SK-N-SH (cell line): ENCODE results near the gene IGF1R. TPM values are rescaled to one million over a fixed set of nuclear protein-coding genes. Genes with fewer than 3 reads are reported as not detected.

Experiments
- CTCF ChIA-PET: fragments of 300-600, 350-600 bp; formaldehyde crosslinking; extraction: SDS; loops from one replicate; lab custom pipeline; 2021; lab: Yijun Ruan, JAX
- POLR2A ChIA-PET: fragments of 350-600 bp; sonication (Branson Sonifier 250); formaldehyde crosslinking; extraction: SDS; loops from one replicate; lab custom pipeline; 2020; ENCODE audit warnings: antibody characterized with exemption, inconsistent platforms; lab: Yijun Ruan, JAX
- DNase-seq: peaks from one replicate; pipeline ENCODE4 v3.0.0; 2012
- H2AFZ ChIP-seq: fragments of 200-600 bp; sonication (generic); 2 replicates; pipeline ENCODE4 v1.8.1; 2016; ENCODE audit warnings: antibody characterized with exemption, mild to moderate bottlenecking, low read depth
- H3F3A ChIP-seq: fragments of 200-600 bp; sonication (generic); replicated peaks from 2 replicates; pipeline ENCODE3; 2016; ENCODE audit warnings: antibody characterized with exemption, mild to moderate bottlenecking; ENCODE audit not compliant: insufficient read depth
- H3K27ac ChIP-seq, 2 experiments: fragments of 200-500 bp in 1 of 2; fragments of 200-600 bp in 1 of 2; sonication (Bioruptor generic) in 1 of 2; sonication (generic), shearing (Covaris generic) in 1 of 2; 2 replicates each; pipeline versions ENCODE4 v1.5.1 to v1.6.1; 2014 to 2016; ENCODE audit warnings: low read depth in 2 of 2, inconsistent platforms in 1 of 2, low read length in 1 of 2, mild to moderate bottlenecking in 1 of 2, mixed read lengths in 1 of 2
- H3K27me3 ChIP-seq: fragments of 200-600 bp; sonication (generic), shearing (Covaris generic); 2 replicates; pipeline ENCODE4 v1.6.1; 2016; ENCODE audit warnings: mixed run types; ENCODE audit not compliant: insufficient read depth
- H3K36me3 ChIP-seq, 2 experiments: fragments of 200-500 bp in 1 of 2; fragments of 200-600 bp in 1 of 2; sonication (Bioruptor generic) in 1 of 2; sonication (generic) in 1 of 2; replicated peaks in 1 of 2; 2 replicates each; pipeline versions ENCODE3 to v1.5.1; 2014 to 2016; ENCODE audit warnings: low read length in 1 of 2, mild to moderate bottlenecking in 1 of 2; ENCODE audit not compliant: insufficient read depth in 2 of 2, control insufficient read depth in 1 of 2
- H3K4me1 ChIP-seq, 2 experiments: fragments of 200-500 bp in 1 of 2; fragments of 200-600 bp in 1 of 2; sonication (Bioruptor generic) in 1 of 2; sonication (generic), shearing (Covaris generic) in 1 of 2; 2 replicates each; pipeline versions ENCODE4 v1.5.1 to v1.6.1; 2014 to 2016; ENCODE audit warnings: low read depth in 1 of 2, low read length in 1 of 2, mixed run types in 1 of 2; ENCODE audit not compliant: insufficient read depth in 2 of 2, control insufficient read depth in 1 of 2
- H3K4me2 ChIP-seq: fragments of 200-600 bp; sonication (generic), shearing (Covaris generic); 2 replicates; pipeline ENCODE4 v1.6.1; 2017; ENCODE audit warnings: mixed run types
- H3K4me3 ChIP-seq, 2 experiments: fragments of 200-500 bp in 1 of 2; fragments of 200-600 bp in 1 of 2; sonication (Bioruptor generic) in 1 of 2; sonication (generic), shearing (Covaris generic) in 1 of 2; 2 replicates each; pipeline versions ENCODE4 v1.5.1 to v1.8.1; 2014 to 2016; ENCODE audit warnings: low read depth in 2 of 2, inconsistent platforms in 1 of 2, low read length in 1 of 2, mild to moderate bottlenecking in 1 of 2, mixed read lengths in 1 of 2, moderate library complexity in 1 of 2
- H3K79me2 ChIP-seq: fragments of 200-600 bp; sonication (generic); 2 replicates; pipeline ENCODE4 v1.8.1; 2017; ENCODE audit warnings: mild to moderate bottlenecking; ENCODE audit not compliant: insufficient read depth
- H3K9ac ChIP-seq: fragments of 200-600 bp; sonication (generic); 2 replicates; pipeline ENCODE4 v1.6.1; 2017; ENCODE audit warnings: mixed run types
- H3K9me2 ChIP-seq: fragments of 200-600 bp; sonication (generic); 2 replicates; pipeline ENCODE4 v1.6.1; 2017; ENCODE audit warnings: mixed run types
- H3K9me3 ChIP-seq: fragments of 200-600 bp; sonication (generic); 2 replicates; pipeline ENCODE4 v1.6.1; 2017; ENCODE audit warnings: mixed run types, mild to moderate bottlenecking, moderate library complexity
- H4K20me1 ChIP-seq: fragments of 200-600 bp; sonication (generic); 2 replicates; pipeline ENCODE4 v1.6.1; 2017; ENCODE audit warnings: mild to moderate bottlenecking, mixed run types; ENCODE audit not compliant: insufficient read depth
- CHD2 ChIP-seq: fragments of 150-350 bp; IDR thresholded peaks from 2 replicates; pipeline ENCODE4 v1.6.1; 2018; ENCODE audit warnings: low read length; ENCODE audit not compliant: partially characterized antibody
- CTCF ChIP-seq: fragments of 200-600 bp; sonication (generic); IDR thresholded peaks from 2 replicates; pipeline ENCODE4 v1.6.1; 2017; ENCODE audit warnings: antibody characterized with exemption, mild to moderate bottlenecking, moderate library complexity
- ELF1 ChIP-seq: IDR thresholded peaks from 2 replicates; pipeline ENCODE4 v1.4.0; 2012
- FOSL2 ChIP-seq: IDR thresholded peaks from 2 replicates; pipeline ENCODE4 v1.4.0; 2012; ENCODE audit warnings: low read depth, mild to moderate bottlenecking, moderate library complexity, borderline replicate concordance
- FOXM1 ChIP-seq: IDR thresholded peaks from 2 replicates; pipeline ENCODE4 v1.4.0; 2012; ENCODE audit warnings: low read depth, mild to moderate bottlenecking
- GABPA ChIP-seq: IDR thresholded peaks from 2 replicates; pipeline ENCODE4 v1.4.0; 2012; ENCODE audit warnings: low read depth, mild to moderate bottlenecking
- IRF3 ChIP-seq: fragments of 150-350 bp; IDR thresholded peaks from 2 replicates; pipeline ENCODE4 v1.6.1; 2016; ENCODE audit warnings: mild to moderate bottlenecking, low read depth, low read length
- NRF1 ChIP-seq: IDR thresholded peaks from 2 replicates; pipeline ENCODE4 v1.6.1; 2012; ENCODE audit warnings: low read depth, mild to moderate bottlenecking, low read length
- PBX3 ChIP-seq: IDR thresholded peaks from 2 replicates; pipeline ENCODE4; 2012
- RAD21 ChIP-seq: IDR thresholded peaks from 2 replicates; pipeline ENCODE4 v1.6.1; 2012; ENCODE audit warnings: mild to moderate bottlenecking, low read length
- RCOR1 ChIP-seq: fragments of 150-350 bp; IDR thresholded peaks from 2 replicates; pipeline ENCODE4 v1.6.1; 2017; ENCODE audit warnings: antibody characterized with exemption, low read length
- REST ChIP-seq: IDR thresholded peaks from 2 replicates; pipeline ENCODE4 v1.6.1; 2012; ENCODE audit warnings: mild to moderate bottlenecking, low read depth, low read length, moderate library complexity
- RFX5 ChIP-seq: IDR thresholded peaks from 2 replicates; pipeline ENCODE4 v1.6.1; 2012; ENCODE audit warnings: mild to moderate bottlenecking, improper control_type of control experiment, low read length
- RXRA ChIP-seq: IDR thresholded peaks from 2 replicates; pipeline ENCODE4 v1.4.0; 2012; ENCODE audit warnings: low read depth, mild to moderate bottlenecking, borderline replicate concordance
- SIN3A ChIP-seq: IDR thresholded peaks from 2 replicates; pipeline ENCODE4 v1.6.1; 2012; ENCODE audit warnings: low read depth, mild to moderate bottlenecking, low read length, moderate library complexity, borderline replicate concordance
- TAF1 ChIP-seq: IDR thresholded peaks from 2 replicates; pipeline ENCODE4 v1.6.1; 2012; ENCODE audit warnings: low read depth, mild to moderate bottlenecking, low read length, moderate library complexity, borderline replicate concordance
- TCF12 ChIP-seq: IDR thresholded peaks from 2 replicates; pipeline ENCODE4 v1.4.0; 2012
- TEAD4 ChIP-seq: IDR thresholded peaks from 2 replicates; pipeline ENCODE4 v1.4.0; 2012; ENCODE audit warnings: mild to moderate bottlenecking, borderline replicate concordance; ENCODE audit not compliant: insufficient read depth
- USF2 ChIP-seq: fragments of 150-350 bp; IDR thresholded peaks from 2 replicates; pipeline ENCODE4 v1.6.1; 2017; ENCODE audit warnings: antibody characterized with exemption, low read length, low read depth, borderline replicate concordance
- YY1 ChIP-seq: IDR thresholded peaks from 2 replicates; pipeline ENCODE4 v1.4.0; 2012; ENCODE audit warnings: low read depth, mild to moderate bottlenecking
- ZBTB33 ChIP-seq: IDR thresholded peaks from 2 replicates; pipeline ENCODE4 v1.4.0; 2012; ENCODE audit warnings: low read depth, borderline replicate concordance
- WGBS: methylation state at CpG from one replicate; pipeline ENCODE4 v1.1.6; 2017; ENCODE audit warnings: low lambda C conversion rate; 5-methylcytosine and 5-hydroxymethylcytosine counted together
- polyA plus RNA-seq, 3 experiments: library from polyadenylated mRNA; depleted of rRNA; stranded (reverse); fragments of >200 nt; gene quantifications; 2 replicates each; pipeline ENCODE4 v1.2.3, GENCODE V29; 2012

Gene IGF1R
- polyA plus RNA-seq, 1 of the 3 experiments (the other 2 are of a cell fraction), result 9.5 TPM

GRCh38 chr15:98719137-98719740 lies 70.9 kb downstream of the IGF1R start (continued):
- TF ChIP-seq RXRA, result no peak
- no peak for TF ChIP-seq TEAD4

- POLR2A ChIA-PET, result no interaction called here
- no peaks in the 10 kb centered on the region for H3K9me2 ChIP-seq
- peaks cover 32 to 81% of the 10 kb centered on the region in 2 experiments for H3K4me1 ChIP-seq
- H3K4me2 ChIP-seq, result no peak overlapping the region
- CTCF ChIA-PET, result interaction anchor here (1.0 to 1.5 kb wide), 5 partner anchors 9 to 338 kb away, joined by 3 to 5 read pairs (median 3); no protein-coding TSS in a partner anchor
- H3K36me3 ChIP-seq, result no peaks in the 10 kb centered on the region
- no peak overlapping the region for H2AFZ ChIP-seq
- no peak for DNase-seq
- WGBS, result 98% methylated on average over 6 of the region's 6 CpGs
- no peak overlapping the region for H3K9ac ChIP-seq
- H3K9me3 ChIP-seq, result no peaks in the 10 kb centered on the region
- peaks cover 5% of the 10 kb centered on the region for H3F3A ChIP-seq
- TF ChIP-seq TCF12 (no peak), FOSL2 (no peak), ELF1 (no peak), USF2 (no peak), IRF3 (no peak), REST (no peak), YY1 (no peak), NRF1 (no peak), FOXM1 (no peak), CHD2 (no peak), TAF1 (no peak), RXRA (no peak), CTCF (no peak), ZBTB33 (no peak), PBX3 (no peak), RCOR1 (no peak), RAD21 (no peak), RFX5 (no peak), GABPA (no peak), SIN3A (no peak)
- TF ChIP-seq, all 33 proteins: peak for 0
- Histone ChIP-seq H3K4me3 (no peak overlapping the region), H3K27ac (no peak overlapping the region), H3K27me3 (no peaks in the 10 kb centered on the region), H4K20me1 (peaks cover 5% of the 10 kb centered on the region; the same call in 1 of the 2 replicates), H3K79me2 (peaks cover 98% of the 10 kb centered on the region)
Measured at GRCh38 chr15:98720031-98720430, 71.7 kb downstream of the IGF1R start.
